CD4-positive, alpha-beta T cell treated with Interleukin-10 for 1 hour (primary cell): Measurements from ENCODE around the gene ATP2B3.

Source experiments
- DNase-seq: peaks from one replicate; pipeline ENCODE4 v3.0.0-alpha.2; 2020

Gene ATP2B3

DNA sequence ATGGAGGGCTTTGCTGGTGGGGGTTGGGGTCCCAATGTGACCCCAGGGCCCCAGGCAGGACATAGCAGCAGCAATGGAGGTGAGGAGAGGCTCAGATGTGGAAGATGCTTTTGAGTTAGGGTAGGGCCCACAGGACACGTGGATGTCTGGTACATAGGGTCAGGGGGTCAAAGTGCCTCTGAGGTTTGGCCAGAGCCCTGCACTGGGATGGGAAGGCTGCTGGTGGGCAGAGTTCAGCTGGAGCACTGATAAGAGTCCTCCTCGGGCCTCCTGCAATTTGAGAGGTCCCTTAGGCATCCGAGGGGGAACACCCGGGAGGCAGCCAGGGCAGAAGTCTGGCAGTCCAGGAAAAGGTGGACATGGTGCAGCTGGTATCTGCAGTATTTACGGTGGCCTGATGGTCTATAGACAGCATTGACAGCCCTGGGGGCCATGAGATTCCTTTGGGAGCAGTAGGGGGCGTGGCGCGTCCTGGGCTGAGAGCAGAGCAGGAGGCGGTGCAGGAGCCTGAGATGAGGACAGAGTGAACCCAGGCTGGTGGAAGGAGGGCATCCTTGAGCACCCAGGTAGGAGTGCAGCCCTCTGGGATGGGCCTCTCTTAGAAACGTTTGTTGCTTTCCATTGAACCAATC lies 58.9 kb downstream of the ATP2B3 start:
- DNase-seq = no peak

DNA sequence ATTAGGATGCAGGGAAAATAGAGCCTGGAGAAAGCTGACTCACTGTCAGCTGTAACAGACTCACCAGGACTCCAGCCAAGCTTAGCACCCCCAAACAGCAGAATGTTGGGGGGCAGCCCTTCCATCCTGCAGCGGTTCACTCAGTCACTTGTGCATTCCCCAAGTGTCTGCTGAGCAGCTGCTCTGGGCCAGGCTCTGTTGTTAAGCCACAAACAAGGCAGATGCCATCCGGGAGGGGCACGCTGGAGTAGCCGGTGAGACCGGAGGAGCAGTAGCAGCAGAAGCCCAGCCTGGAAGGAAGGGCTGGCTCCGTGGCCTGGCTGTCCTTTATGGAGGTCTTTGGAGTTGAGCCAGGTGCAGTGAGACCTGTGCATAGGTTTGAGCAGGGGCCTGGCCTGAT lies 59.5 kb downstream of the ATP2B3 start:
- no peak for DNase-seq

DNA sequence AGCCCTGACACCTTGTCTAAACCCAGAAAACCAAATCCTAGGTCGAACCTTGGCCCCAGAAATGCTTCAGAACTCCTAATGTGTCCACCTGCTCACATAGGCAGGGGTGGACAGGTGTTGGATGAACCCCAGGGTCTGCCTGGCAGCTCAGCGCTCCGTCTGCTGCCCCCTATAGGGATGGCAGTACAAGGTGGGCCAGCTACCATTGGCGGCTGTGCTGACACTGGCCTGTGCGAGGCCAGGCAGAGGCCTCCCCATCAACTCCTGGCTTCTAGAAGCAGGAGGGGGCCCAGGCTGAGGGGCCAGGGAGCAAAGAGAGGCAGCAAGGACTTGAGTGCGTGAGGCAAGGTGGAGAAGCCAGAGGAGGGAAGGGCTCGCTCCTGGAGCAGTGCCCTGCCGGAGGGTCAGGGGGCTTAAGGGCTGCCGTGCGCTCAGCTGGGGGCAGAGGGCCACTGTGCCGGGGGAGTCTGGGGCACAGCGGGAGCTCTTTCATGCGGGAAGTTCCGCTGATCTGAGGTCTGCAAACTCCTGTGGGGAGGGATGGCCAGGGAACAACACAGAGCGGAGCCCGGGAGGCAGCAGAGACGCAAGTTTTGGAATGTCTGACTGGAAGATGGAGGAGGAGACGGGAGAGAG lies 60.9 kb downstream of the ATP2B3 start:
- no peak for DNase-seq

DNA sequence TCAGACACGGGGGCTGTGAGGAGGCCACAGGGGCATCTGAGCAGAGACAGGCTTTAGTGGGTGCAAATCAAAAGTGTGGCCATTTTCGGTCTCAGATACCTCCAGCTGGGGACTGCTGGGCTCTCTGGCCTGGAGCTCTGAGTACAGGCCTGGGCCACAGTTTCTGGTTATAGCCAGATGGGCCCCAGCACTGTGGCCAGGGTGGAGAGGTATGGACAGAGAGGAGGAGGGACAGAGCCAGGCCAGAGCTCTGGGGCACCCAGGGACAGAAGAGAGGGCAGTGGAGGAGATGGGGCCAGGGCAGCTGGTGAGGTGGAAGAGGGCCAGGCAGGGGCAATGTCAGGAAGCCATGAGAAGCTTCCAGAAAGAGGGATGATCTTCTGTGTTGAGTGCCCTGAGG lies 61.4 kb downstream of the ATP2B3 start:
- DNase-seq = no peak

GRCh38 chrX:153580700-153581386 lies 63.4 kb downstream of the ATP2B3 start:
- no peak for DNase-seq

DNA sequence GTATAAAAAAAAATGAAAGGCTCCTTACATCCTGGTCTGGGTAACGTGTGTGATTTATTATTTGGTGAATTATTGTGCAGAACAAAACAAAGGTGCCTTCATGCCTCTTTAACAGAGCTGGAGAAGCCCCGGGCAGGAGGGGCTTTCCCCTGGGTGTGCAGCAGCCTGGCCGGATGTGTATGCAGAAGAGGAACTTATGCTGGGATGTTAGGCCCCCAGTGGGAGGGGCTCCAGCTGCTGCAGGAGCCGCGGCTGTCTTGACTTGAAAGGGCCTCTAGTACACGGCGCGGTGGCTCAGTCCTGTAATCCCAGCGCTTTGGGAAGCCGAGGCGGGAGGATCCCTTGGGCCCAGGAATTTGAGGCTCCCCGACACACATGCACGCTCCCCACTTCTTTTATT lies 65.5 kb downstream of the ATP2B3 start:
- DNase-seq = peak; percentile 71

DNA sequence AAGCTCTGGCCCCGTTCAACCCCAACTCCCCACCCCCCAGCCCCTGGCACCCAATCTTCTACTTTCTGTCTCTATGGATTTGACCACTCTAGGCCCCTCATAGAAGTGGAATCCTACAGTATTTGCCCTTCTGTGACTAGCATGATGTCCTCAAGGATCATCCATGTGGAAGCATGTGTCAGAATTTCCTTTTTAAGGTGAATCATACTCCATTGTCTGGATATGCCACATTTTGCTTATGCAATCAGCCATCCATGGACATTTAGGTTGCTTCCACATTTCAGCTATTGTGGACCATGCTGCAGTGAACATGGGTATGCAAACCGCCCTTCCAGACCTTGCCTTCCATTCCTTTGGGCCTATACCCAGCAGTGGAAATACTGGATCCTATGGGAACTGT lies 66.0 kb downstream of the ATP2B3 start:
- no peak for DNase-seq

GRCh38 chrX:153585827-153586226 lies 68.4 kb downstream of the ATP2B3 start:
- DNase-seq = no peak

DNA sequence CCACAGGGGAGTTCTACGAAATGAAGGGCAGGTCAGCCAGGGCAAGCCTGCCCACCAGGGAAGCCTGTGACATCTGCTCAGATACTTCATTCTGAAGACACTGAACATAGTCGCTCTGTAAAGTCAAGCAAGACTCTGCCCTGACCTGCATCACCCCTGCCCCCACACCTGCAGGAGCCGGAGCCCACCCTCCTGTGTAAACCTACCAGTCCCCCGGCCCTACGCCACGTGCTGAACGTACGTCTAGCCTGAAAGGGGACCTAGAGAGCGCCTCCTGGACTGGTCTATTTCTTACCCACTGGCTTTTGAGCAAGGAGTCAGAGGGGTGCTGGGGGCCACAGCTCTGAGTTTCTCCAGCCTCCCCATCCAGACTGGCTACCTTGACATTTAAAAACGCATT lies 69.9 kb downstream of the ATP2B3 start:
- DNase-seq = no peak

- no peak for DNase-seq
Measured at GRCh38 chrX:153588021-153588781, 70.8 kb downstream of the ATP2B3 start.

DNA sequence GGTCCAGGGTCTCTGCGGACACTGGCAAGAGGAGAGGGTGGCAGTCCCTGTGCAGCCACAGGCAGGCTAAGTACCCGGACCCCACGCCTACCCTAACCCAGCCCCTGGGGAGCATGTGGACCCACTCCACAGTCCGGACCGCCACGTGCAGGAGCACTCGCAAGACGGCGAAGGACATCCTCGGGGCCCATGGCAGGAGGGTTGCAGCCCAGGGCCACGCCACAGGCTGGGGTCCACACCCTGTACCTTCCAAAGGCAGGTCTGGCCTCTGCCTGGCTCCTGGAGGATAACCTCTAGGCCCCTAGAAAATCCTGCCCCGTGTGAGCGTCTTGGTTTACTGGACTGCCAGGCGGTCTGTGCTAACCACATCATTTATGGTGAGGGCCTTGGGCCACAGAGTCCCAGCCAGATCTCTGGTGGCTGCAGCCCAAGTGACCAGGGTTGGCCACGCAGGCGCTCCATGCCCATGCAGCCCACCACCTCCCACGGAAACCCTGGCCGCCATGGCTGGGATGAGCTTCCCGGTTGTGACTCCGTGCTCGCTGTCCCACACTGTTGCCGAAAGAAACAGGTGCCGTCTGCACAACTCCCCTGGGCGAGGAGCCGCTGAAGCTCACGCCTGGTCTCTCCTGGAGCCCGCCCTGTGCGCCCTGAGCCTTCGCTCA lies 71.5 kb downstream of the ATP2B3 start:
- no peak for DNase-seq

GRCh38 chrX:153590961-153591956 lies 73.8 kb downstream of the ATP2B3 start:
- DNase-seq = no peak

DNA sequence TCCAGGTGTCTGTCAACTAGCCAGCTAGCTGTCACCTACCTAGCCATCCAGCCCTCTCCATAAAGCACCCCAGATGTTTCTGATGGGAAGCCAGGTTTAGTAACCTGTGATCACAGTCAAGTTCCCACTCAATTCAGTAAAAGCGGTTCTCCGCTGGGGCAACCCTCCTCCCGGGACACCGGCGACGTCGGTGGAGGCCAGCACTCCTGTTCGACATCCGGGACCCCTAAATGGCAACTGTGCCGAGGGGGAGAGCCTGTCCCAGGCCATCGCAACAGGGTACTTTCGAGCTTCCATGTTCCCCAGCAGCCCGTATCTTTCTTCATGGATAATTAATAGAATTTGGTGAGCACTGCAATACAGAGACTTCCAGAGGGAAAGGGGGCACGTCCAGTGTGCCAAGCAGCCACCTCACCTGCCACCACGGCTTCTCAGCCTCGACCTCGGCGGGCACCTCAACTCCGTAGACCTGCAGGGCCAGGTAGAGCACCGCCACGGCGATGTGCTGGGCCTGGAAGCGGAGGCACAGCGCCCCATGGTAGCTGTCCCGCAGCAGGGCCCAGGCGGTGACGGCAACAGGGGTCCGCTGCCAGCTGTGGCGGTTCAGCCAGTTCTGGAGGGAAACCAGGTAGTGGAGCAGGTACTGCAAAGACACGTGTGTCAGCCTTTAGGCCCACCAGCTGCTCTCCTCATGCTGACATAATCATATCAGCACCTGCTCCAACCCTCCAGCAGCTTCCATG lies 74.8 kb downstream of the ATP2B3 start:
- no peak for DNase-seq

DNA sequence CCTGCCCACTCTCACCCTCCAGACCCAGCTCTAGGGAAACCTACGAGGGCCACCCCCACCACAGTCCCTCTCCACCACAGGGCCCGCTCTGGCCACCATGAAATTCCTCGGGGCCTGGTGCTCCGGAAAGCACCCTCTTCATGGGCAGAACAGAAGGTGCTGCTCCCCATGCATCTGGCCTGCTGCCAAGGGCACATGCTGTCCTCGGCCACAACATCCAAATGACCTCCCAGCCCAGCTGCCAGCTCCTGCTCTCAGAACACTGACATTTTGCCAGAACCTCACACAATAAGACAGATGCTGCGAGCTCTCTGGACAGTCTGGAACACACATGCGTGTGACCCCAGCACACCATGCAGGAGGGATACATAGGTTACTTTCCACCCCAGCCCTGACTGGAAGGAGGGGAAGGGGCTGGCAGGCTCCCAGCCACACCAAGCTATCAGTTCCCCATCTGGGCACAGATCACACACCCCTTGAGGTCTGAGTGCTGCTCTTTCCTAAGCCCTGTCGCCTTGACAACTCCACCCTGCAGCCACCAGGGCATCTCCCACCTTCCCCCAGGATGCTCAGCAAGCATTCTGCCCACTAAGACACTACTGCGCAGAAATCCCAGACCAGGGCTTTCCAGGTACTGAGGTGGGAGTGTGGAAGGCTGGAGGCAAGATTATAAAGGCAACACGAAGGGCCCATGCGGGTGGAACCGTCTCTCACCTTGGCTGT lies 75.7 kb downstream of the ATP2B3 start:
- DNase-seq = no peak

DNA sequence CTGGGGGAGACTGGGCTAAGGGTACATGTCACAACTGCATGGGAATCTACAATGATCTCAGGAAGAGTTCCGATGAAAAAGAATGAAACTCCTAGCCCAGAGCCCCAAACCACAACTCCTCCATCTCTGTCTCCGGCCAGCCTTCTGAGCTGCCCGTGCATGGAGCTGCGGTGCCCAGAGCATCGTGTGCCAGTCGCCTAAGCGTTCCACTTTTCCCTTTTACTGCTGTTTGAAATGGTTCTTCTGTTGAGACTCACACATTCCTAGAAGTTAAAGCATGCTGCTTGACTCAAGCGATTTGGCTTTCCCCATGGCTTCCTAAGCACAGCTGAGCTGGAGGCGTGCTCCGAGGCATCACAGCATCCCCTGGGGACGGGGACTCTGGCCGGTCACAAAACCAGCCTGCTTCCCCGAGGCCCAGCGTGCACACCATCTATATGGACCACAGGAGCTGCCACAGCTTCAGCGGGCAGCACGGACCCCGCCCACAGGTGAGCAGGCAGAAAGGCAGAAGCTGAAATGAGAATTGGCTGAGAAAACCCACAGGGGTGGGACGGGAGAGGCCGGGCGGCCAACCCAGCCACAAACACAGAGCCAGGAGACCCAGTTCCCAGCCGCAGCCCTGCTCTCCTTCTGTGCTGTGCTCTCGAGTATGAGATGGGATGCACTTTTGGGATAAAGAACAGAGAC lies 76.5 kb downstream of the ATP2B3 start:
- DNase-seq = no peak

GRCh38 chrX:153595387-153595786 lies 77.9 kb downstream of the ATP2B3 start:
- no peak for DNase-seq

DNA sequence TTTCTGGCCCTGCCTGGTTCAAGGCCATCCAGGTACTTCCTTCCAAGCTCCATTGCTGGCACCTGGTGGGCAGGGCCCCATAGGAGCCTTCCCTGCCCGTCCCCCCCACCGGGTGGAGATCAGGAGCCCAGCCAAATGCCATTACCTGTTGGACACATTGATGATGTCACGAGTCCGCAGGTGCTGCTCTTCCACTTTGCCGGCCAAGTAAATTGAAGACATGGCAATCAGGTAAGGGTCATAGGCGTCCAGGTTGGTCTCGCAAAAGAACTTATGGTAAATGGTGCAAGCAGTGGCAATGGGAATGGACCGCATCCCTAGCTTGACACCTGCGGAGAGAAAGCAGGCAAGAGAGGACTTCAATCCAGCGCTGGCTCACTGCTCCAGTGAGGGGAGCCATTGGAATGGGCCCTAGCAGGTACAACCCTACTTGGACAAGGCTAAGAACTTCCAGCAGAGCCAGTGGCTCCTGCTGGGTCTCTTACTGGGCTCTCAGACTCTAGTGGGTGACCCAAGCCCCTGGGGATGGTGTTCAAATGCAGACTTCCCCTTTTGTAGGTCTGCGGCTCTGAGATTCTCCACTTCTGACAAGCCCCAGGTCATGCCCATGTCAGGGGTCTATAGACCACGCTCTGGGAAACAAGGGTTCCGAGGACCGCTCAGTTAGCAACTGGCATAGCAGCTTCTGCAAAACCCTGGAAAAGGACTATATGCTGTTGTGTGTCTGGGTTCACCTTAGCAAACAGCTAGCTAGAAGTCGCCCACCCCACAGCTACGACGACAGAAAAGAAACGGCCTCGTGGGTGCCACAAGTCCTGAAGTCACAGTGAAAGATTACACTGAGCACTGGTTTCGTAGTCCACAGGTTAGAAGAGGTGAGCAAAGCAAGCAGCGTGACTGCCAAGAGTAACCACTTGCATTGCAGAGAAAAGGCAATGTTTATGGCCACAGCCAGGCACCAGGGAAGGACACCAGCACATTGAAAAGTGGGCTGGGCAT lies 78.7 kb downstream of the ATP2B3 start:
- DNase-seq = no peak

- DNase-seq = no peak
Measured at GRCh38 chrX:153596981-153597750, 79.7 kb downstream of the ATP2B3 start.
